Esophagus squamous epithelium (tissue), 4 donors: ENCODE measurements around the gene SLC7A7.

Source experiments
- POLR2A ChIP-seq, 4 donors: fragments of 450-650 bp; IDR thresholded peaks; one replicate each; pipeline ENCODE4 v1.6.1; 2017; ENCODE audit warnings: antibody characterized with exemption in 4 of 4, mild to moderate bottlenecking in 4 of 4, moderate library complexity in 3 of 4
- TF ChIP-seq, protein P1 (sequence below), 6 experiments: fragments of 450-650 bp in 4 of 6; fragments of 200-600 bp in 2 of 6; sonication (generic) in 2 of 6; IDR thresholded peaks; one replicate each; pipeline ENCODE4 v1.5.1; 2016 to 2019; ENCODE audit warnings: antibody characterized with exemption in 6 of 6, mild to moderate bottlenecking in 4 of 6, moderate library complexity in 4 of 6

DNA sequence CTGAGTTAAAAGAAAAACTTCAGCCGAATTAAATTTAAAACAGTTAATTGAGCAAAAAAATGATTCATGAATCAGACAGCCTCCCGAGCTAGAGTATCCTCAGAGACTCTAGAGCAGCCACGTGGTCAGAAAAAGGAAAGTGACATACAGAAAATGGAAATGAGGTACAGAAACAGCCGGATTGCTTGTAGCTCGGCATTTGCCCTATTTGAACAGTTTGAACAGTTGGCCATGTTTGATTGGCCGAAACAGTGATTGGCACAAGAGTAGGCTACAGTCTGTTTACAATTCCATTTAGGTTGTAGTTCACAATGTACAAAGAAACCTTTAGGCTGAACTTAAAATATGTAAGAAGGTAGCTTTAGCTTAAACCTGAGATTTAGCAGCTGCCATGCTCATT is 61.6 kb downstream of the SLC7A7 start:
- TF ChIP-seq, protein P1, sequence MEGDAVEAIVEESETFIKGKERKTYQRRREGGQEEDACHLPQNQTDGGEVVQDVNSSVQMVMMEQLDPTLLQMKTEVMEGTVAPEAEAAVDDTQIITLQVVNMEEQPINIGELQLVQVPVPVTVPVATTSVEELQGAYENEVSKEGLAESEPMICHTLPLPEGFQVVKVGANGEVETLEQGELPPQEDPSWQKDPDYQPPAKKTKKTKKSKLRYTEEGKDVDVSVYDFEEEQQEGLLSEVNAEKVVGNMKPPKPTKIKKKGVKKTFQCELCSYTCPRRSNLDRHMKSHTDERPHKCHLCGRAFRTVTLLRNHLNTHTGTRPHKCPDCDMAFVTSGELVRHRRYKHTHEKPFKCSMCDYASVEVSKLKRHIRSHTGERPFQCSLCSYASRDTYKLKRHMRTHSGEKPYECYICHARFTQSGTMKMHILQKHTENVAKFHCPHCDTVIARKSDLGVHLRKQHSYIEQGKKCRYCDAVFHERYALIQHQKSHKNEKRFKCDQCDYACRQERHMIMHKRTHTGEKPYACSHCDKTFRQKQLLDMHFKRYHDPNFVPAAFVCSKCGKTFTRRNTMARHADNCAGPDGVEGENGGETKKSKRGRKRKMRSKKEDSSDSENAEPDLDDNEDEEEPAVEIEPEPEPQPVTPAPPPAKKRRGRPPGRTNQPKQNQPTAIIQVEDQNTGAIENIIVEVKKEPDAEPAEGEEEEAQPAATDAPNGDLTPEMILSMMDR (IDR thresholded peaks at IDR 0.05): no peak
- no peak for TF ChIP-seq POLR2A (IDR thresholded peaks at IDR 0.05)
